Measurements from ENCODE around the gene SUN1. TPM values are rescaled to one million over a fixed set of nuclear protein-coding genes. Genes with fewer than 3 reads are reported as not detected.

The SUN1 gene
- total RNA-seq, 1 donor from 2014 or later = 183 TPM

DNA sequence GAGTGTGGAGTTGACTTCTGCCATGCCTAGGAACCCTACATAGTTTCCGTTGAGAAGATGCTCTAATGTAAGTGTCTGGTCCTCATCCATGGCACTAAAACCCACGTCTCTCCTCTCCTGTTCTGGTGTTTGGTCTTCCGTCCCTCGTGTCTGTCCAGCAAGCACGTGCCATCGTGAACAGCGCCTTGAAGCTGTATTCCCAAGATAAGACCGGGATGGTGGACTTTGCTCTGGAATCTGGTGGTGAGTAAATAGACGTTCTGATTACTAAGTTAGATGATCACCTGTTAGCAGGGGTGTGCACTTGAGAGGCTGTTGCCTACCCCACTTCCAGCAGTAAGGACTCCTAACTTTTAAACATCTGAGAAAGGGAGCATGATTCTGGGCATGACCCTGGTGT, 28.9 kb downstream of the SUN1 start:
- no peaks in the 10 kb centered on the region for H3K9me3 ChIP-seq (replicated peaks)
- H3K4me1 ChIP-seq = no peaks in the 10 kb centered on the region
- H3K27ac ChIP-seq (replicated peaks) = no peak overlapping the region
- H3K36me3 ChIP-seq = peaks cover 100% of the 10 kb centered on the region
- TF ChIP-seq, protein P1, sequence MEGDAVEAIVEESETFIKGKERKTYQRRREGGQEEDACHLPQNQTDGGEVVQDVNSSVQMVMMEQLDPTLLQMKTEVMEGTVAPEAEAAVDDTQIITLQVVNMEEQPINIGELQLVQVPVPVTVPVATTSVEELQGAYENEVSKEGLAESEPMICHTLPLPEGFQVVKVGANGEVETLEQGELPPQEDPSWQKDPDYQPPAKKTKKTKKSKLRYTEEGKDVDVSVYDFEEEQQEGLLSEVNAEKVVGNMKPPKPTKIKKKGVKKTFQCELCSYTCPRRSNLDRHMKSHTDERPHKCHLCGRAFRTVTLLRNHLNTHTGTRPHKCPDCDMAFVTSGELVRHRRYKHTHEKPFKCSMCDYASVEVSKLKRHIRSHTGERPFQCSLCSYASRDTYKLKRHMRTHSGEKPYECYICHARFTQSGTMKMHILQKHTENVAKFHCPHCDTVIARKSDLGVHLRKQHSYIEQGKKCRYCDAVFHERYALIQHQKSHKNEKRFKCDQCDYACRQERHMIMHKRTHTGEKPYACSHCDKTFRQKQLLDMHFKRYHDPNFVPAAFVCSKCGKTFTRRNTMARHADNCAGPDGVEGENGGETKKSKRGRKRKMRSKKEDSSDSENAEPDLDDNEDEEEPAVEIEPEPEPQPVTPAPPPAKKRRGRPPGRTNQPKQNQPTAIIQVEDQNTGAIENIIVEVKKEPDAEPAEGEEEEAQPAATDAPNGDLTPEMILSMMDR (IDR thresholded peaks at IDR 0.05; ENCODE audit: borderline replicate concordance) = no peak
- H3K27me3 ChIP-seq (ENCODE audit: low read depth) = no peaks in the 10 kb centered on the region
- DNase-seq = no peak
- intact Hi-C loops (cut with micrococcal nuclease) = no loop called here
- H3K4me3 ChIP-seq = no peak overlapping the region

DNA sequence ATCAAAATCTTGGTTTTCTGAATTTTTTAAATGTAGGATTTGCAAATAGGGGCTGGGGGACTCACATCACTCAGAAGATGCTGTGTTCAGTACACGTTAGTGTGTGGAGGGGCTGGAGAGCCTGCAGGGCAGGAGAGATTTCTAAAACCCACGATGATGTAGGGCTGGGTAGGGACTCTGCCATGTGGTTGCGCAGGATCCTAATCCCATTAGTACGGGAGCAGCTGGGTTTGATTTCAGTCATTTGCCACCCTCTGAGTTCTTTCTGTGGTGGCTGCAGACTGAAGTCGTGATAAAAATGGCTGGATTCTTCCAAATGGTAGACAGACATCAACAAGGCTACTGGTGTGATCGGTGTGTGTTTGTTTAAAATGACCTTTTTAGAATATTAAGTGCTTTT, 29.9 kb downstream of the SUN1 start:
- Histone ChIP-seq H3K27ac (replicated peaks) (no peak overlapping the region), H3K27me3 (ENCODE audit: low read depth) (no peaks in the 10 kb centered on the region), H3K4me3 (no peak overlapping the region), H3K4me1 (peaks cover 7% of the 10 kb centered on the region), H3K36me3 (peaks cover 97% of the 10 kb centered on the region), H3K9me3 (replicated peaks) (no peaks in the 10 kb centered on the region)
- intact Hi-C loops (cut with micrococcal nuclease) = no loop called here
- no peak for DNase-seq
- TF ChIP-seq, protein P1 (IDR thresholded peaks at IDR 0.05; ENCODE audit: borderline replicate concordance) = no peak

DNA sequence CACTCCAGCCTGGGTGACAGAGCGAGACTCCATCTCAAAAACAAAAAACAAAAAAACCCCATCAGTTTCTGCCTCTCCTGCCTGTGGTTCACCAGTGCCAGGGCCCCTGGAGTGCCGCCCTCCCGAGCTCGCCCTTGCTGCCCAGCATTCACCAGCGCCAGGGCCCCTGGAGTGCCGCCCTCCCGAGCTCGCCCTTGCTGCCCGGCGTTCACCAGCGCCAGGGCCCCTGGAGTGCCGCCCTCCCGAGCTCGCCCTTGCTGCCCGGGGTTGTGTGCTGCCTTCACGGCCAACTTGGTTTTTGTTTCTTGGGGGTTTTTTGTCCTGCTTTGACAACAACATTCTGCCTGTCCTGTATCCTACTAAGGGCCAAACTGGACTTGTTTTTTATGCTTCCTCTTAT, 30.8 kb downstream of the SUN1 start:
- no peak for DNase-seq
- no peak overlapping the region for H3K27ac ChIP-seq (replicated peaks)
- no peak overlapping the region for H3K4me3 ChIP-seq
- H3K9me3 ChIP-seq (replicated peaks) = no peaks in the 10 kb centered on the region
- TF ChIP-seq, protein P1 (IDR thresholded peaks at IDR 0.05; ENCODE audit: borderline replicate concordance) = no peak
- intact Hi-C loops (cut with micrococcal nuclease) = no loop called here
- peaks cover 16% of the 10 kb centered on the region for H3K4me1 ChIP-seq
- no peaks in the 10 kb centered on the region for H3K27me3 ChIP-seq (ENCODE audit: low read depth)
- peaks cover 97% of the 10 kb centered on the region for H3K36me3 ChIP-seq

- Histone ChIP-seq H3K27me3 (ENCODE audit: low read depth) (no peaks in the 10 kb centered on the region), H3K4me1 (peaks cover 30% of the 10 kb centered on the region), H3K36me3 (peaks cover 89% of the 10 kb centered on the region), H3K27ac (replicated peaks) (peak overlapping the region; percentile 87), H3K4me3 (no peak overlapping the region), H3K9me3 (replicated peaks) (no peaks in the 10 kb centered on the region)
- intact Hi-C loops (cut with micrococcal nuclease) = no loop called here
- TF ChIP-seq, protein P1 (IDR thresholded peaks at IDR 0.05; ENCODE audit: borderline replicate concordance) = no peak
- DNase-seq = no peak
Observed at GRCh38 chr7:865921-866320, 33.6 kb downstream of the SUN1 start.

DNA sequence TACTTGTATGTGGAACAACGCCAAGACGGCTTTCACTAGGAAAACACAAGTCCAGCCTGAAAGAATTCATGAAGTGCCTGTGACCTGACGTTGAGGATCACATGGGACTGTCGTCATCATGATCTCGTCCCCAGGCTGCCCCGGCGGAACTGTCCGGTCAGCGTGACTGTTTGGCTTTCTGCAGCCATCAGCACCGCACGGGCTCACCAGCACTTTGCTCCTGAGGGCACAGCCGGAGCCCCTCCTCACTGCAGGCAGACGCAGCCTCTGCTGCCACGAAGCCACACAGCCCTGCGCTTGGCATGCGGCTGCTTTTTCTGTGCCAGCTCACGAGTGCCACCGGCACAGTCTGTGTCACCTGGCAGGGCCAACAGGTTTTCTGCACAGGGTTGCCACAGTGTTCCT, 34.7 kb downstream of the SUN1 start:
- Histone ChIP-seq H3K4me1 (peaks cover 33% of the 10 kb centered on the region), H3K36me3 (peaks cover 89% of the 10 kb centered on the region), H3K27me3 (ENCODE audit: low read depth) (no peaks in the 10 kb centered on the region), H3K9me3 (replicated peaks) (no peaks in the 10 kb centered on the region), H3K4me3 (peak overlapping the region; percentile 29), H3K27ac (replicated peaks) (peak overlapping the region; percentile 87)
- TF ChIP-seq, protein P1 (IDR thresholded peaks at IDR 0.05; ENCODE audit: borderline replicate concordance) = no peak
- intact Hi-C loops (cut with micrococcal nuclease) = no loop called here
- DNase-seq = peak; percentile 72
